CD4-positive, alpha-beta T cell (primary cell): ENCODE results near the gene PIBF1. TPM values are rescaled to one million over a fixed set of nuclear protein-coding genes. Genes with fewer than 3 reads are reported as not detected.

Experiments
- ATAC-seq: fragments of 200-7000 bp; cut with Tn5 transposase; one replicate; pipeline ENCODE4 v1.10.0; 2022; ENCODE audit warnings: mild to moderate bottlenecking; ENCODE audit not compliant: poor library complexity
- CTCF ChIA-PET: fragments of 350-600 bp; sonication (Branson Sonifier 250); formaldehyde crosslinking; loops from one replicate; lab custom pipeline; 2021; ENCODE audit warnings: antibody characterized with exemption, inconsistent platforms; lab: Charles Lee
- POLR2A ChIA-PET: fragments of 350-600 bp; sonication (Branson Sonifier 250); formaldehyde crosslinking; loops from one replicate; lab custom pipeline; 2021; ENCODE audit warnings: antibody characterized with exemption, inconsistent platforms; lab: Charles Lee
- DNase-seq, 14 experiments: peaks; one replicate each; pipeline ENCODE4 v3.0.0-alpha.2; 2013 to 2020; ENCODE audit warnings: mixed read lengths in 2 of 14
- H3K27ac ChIP-seq, 2 donors: one replicate each; pipeline versions ENCODE4 v1.5.1 to v1.7.0; 2013; ENCODE audit warnings: low read length in 2 of 2, low read depth in 1 of 2, mild to moderate bottlenecking in 1 of 2
- H3K27me3 ChIP-seq, 2 experiments: 1 replicate in 1 of 2; 2 replicates in 1 of 2; pipeline versions ENCODE4 v1.6.1 to v1.7.0; 2013; ENCODE audit warnings: low read length in 2 of 2, control low read depth in 1 of 2, mild to moderate bottlenecking in 1 of 2, moderate library complexity in 1 of 2; ENCODE audit not compliant: insufficient read depth in 2 of 2, control insufficient read depth in 1 of 2
- H3K36me3 ChIP-seq: one replicate; pipeline ENCODE4 v1.6.1; 2013; ENCODE audit warnings: low read length, control low read depth; ENCODE audit not compliant: insufficient read depth
- H3K4me1 ChIP-seq: one replicate; pipeline ENCODE4 v1.6.1; 2013; ENCODE audit warnings: low read length, control low read depth; ENCODE audit not compliant: insufficient read depth
- H3K4me3 ChIP-seq: one replicate; pipeline ENCODE4 v1.5.1; 2013; ENCODE audit warnings: mild to moderate bottlenecking, low read length, moderate library complexity
- H3K9me3 ChIP-seq, 2 experiments: 1 replicate in 1 of 2; 2 replicates in 1 of 2; pipeline versions ENCODE4 v1.6.1 to v1.7.0; 2013; ENCODE audit warnings: low read length in 2 of 2, mild to moderate bottlenecking in 2 of 2, control low read depth in 1 of 2, moderate library complexity in 1 of 2; ENCODE audit not compliant: control insufficient read depth in 1 of 2, insufficient read depth in 1 of 2
- H3K27ac Mint-ChIP-seq: one replicate; pipeline ENCODE4 v1.8.0; 2020; ENCODE audit warnings: mixed read lengths
- H3K27me3 Mint-ChIP-seq: one replicate; pipeline ENCODE4 v1.8.0; 2021; ENCODE audit warnings: mixed read lengths
- H3K36me3 Mint-ChIP-seq: one replicate; pipeline ENCODE4 v1.8.0; 2021; ENCODE audit warnings: low read depth, mixed read lengths
- H3K4me1 Mint-ChIP-seq: one replicate; pipeline ENCODE4 v1.8.0; 2021; ENCODE audit warnings: low read depth, mixed read lengths
- H3K4me3 Mint-ChIP-seq: one replicate; pipeline ENCODE4 v1.8.0; 2020; ENCODE audit warnings: mild to moderate bottlenecking, mixed read lengths
- H3K9me3 Mint-ChIP-seq: one replicate; pipeline ENCODE4 v1.8.0; 2020; ENCODE audit warnings: mixed read lengths
- CTCF ChIP-seq: fragments of 200-600 bp; IDR thresholded peaks from one replicate; pipeline ENCODE4 v1.8.0; 2022; ENCODE audit warnings: antibody characterized with exemption, mild to moderate bottlenecking
- intact Hi-C, 2 experiments: fragments of 100-400 bp; cut with DNase I in 1 of 2; cut with micrococcal nuclease in 1 of 2; formaldehyde crosslinking; loops; one replicate each; pipeline versions ENCODE4 v1.15.1 to v1.9.0; 2023 to 2025; cut with DNase I, micrococcal nuclease
- total RNA-seq, 174 experiments: library from RNA in 2 of 174; stranded (reverse) in 2 of 174; gene quantifications; one replicate each; pipeline ENCODE4 v1.2.3 and lab custom pipeline; 2021 to 2026

The PIBF1 gene
- total RNA-seq, 2 experiments from 2014 or later: 22.6 to 22.7 TPM

GRCh38 chr13:73060251-73061160, 278.6 kb downstream of the PIBF1 start:
- intact Hi-C loops: no loop called here
- Histone ChIP-seq H3K4me3 (peak overlapping the region; percentile 63), H3K4me1 (peaks cover 17% of the 10 kb centered on the region), H3K36me3 (no peaks in the 10 kb centered on the region), H3K9me3 (no peaks in the 10 kb centered on the region), H3K27ac (no peak overlapping the region), H3K27me3 (peaks cover 6 to 20% of the 10 kb centered on the region in 2 experiments)
- H3K9me3 Mint-ChIP-seq: no peaks in the 10 kb centered on the region
- ChIA-PET POLR2A (interaction anchor here (0.6 to 1.1 kb wide), 3 partner anchors 523 to 1073 kb away, joined by 3 read pairs; no protein-coding TSS in a partner anchor), CTCF (no interaction called here)
- DNase-seq (peak in 2 of 14 experiments; percentile 15 to 18), ATAC-seq (no peak)
- peak overlapping the region; percentile 17 for H3K27ac Mint-ChIP-seq
- H3K36me3 Mint-ChIP-seq: peaks cover 8% of the 10 kb centered on the region
- peaks cover 22% of the 10 kb centered on the region for H3K4me1 Mint-ChIP-seq
- no peak for TF ChIP-seq CTCF
- peak overlapping the region; percentile 89 for H3K4me3 Mint-ChIP-seq
- peaks cover 24% of the 10 kb centered on the region for H3K27me3 Mint-ChIP-seq

GRCh38 chr13:73061473-73061872, 279.5 kb downstream of the PIBF1 start:
- peaks cover 22% of the 10 kb centered on the region for H3K4me1 Mint-ChIP-seq
- peaks cover 8% of the 10 kb centered on the region for H3K36me3 Mint-ChIP-seq
- no peak for ATAC-seq
- no peaks in the 10 kb centered on the region for H3K36me3 ChIP-seq
- H3K27me3 ChIP-seq: peaks cover 0 to 13% of the 10 kb centered on the region in 2 experiments
- POLR2A ChIA-PET: no interaction called here
- no peaks in the 10 kb centered on the region for H3K9me3 Mint-ChIP-seq
- peaks cover 14% of the 10 kb centered on the region for H3K27me3 Mint-ChIP-seq
- no peak overlapping the region for H3K27ac ChIP-seq
- H3K4me3 Mint-ChIP-seq: no peak overlapping the region
- no peaks in the 10 kb centered on the region for H3K9me3 ChIP-seq
- no peak for TF ChIP-seq CTCF
- no peak for DNase-seq
- H3K27ac Mint-ChIP-seq: no peak overlapping the region
- intact Hi-C loops: no loop called here
- CTCF ChIA-PET: no interaction called here
- H3K4me1 ChIP-seq: peaks cover 17% of the 10 kb centered on the region
- no peak overlapping the region for H3K4me3 ChIP-seq

GRCh38 chr13:73061876-73062275, 279.9 kb downstream of the PIBF1 start:
- POLR2A ChIA-PET: no interaction called here
- H3K36me3 Mint-ChIP-seq: peaks cover 8% of the 10 kb centered on the region
- peaks cover 14% of the 10 kb centered on the region for H3K27me3 Mint-ChIP-seq

More at GRCh38 chr13:73061876-73062275, 279.9 kb downstream of the PIBF1 start:
- CTCF ChIA-PET: no interaction called here
- intact Hi-C loops: no loop called here
- no peak for DNase-seq
- H3K9me3 Mint-ChIP-seq: no peaks in the 10 kb centered on the region
- no peak for ATAC-seq
- H3K27ac Mint-ChIP-seq: no peak overlapping the region
- Histone ChIP-seq H3K27me3 (peaks cover 0 to 10% of the 10 kb centered on the region in 2 experiments), H3K36me3 (no peaks in the 10 kb centered on the region), H3K9me3 (no peaks in the 10 kb centered on the region), H3K27ac (no peak overlapping the region), H3K4me1 (peaks cover 17% of the 10 kb centered on the region), H3K4me3 (no peak overlapping the region)
- no peak for TF ChIP-seq CTCF
- peak overlapping the region; percentile 17 for H3K4me3 Mint-ChIP-seq
- peaks cover 22% of the 10 kb centered on the region for H3K4me1 Mint-ChIP-seq
